Fibroblast of the aortic adventitia (primary cell): Measurements from ENCODE around the gene NPIPA2. TPM values are rescaled to one million over a fixed set of nuclear protein-coding genes. Genes with fewer than 3 reads are reported as not detected.
"Not testable (repeated sequence)": the region's sequence is repeated elsewhere in the genome, so short reads cannot be mapped to it uniquely, and the experiment has no call there.

Experiments
- DNase-seq: peaks from one replicate; pipeline ENCODE4 v3.0.0-alpha.2; 2010; ENCODE audit warnings: low read depth
- H3K4me3 ChIP-seq: 2 replicates; pipeline ENCODE4 v1.5.1; 2011; ENCODE audit warnings: low read depth, mild to moderate bottlenecking, control low read depth, low read length, moderate library complexity
- total RNA-seq: library from RNA; depleted of rRNA; stranded (reverse); fragments of >200 nt; gene quantifications from 2 replicates; pipeline ENCODE4 v1.2.3, GENCODE V29; 2012; ENCODE audit warnings: low replicate concordance

Gene NPIPA2
- total RNA-seq = 0.36 TPM in 1 of 2 replicates, not detected in the other

DNA sequence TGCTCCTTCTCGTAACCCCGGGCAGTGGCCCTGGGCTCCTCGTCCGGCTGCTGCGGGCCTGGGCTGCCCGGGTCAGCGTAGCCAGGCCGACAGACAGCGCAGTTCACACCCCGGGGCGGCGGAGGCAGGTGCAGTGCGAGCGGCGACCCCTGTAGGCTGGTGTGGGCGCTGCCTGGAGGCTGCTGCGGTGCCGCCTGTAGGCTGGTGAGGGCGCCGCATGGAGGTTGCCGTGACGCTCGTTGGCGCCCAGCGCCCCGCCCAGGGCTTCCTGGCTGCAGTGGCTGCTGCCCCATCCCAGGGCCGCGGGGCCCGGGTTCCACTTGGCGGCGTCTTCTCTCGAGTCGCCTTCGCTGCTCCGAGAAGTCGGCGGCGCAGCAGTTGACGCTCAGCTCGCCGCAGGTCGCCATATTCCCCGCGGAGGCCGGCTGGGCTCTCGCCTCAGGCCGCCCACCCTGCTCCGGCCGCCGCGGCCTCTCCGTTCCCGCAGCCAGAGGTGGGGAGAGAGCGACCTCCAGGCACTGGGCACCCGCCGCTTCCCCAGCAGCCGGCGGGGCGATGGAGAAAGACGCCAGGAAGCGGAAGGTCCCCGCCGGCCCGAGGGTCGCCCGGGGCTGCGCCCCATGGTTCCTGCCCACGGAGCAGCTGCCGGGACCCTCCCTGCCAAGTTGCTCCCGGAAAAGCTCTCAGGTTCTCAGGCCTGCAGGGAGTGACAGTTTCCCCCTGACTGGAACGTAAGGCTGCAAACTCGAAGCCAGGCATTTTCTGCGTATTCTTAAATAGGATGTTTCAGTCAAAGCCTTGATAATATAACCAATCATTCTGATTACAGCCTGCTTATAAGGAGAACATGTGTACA lies at the start of gene NPIPA2:
TSS of gene NPIPA2 (plus strand) at position 261 of the 856 bp plus-strand sequence. CDS start 5,533 bp downstream, outside the sequence.
- not testable (repeated sequence) for H3K4me3 ChIP-seq, DNase-seq

DNA sequence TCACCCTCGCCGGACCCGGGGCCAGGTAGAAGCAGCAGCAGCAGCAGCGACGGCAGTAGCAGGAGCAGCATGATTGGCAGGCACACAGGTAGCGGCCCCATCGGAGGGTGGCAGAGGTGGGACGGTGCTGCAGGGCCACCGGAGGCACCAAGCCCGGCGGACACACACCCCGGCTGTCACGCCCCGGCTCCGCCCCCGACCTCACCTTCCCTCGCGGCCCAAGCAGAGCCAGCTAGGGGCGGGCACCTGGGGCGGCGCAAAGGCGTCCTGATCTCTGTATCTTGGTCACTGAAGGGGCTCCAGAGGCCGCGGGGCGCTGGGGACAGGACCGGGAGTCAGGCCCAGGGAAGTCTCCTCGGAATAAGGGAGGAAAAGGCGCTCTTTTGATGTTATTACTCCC lies 48.2 kb upstream of the NPIPA2 start, which contains the start of gene PLA2G10:
TSS of gene PLA2G10 (minus strand) at position 180 of the 400 bp plus-strand sequence. CDS start at position 101, 79 bp downstream.
- DNase-seq, H3K4me3 ChIP-seq: not testable (repeated sequence)

DNA sequence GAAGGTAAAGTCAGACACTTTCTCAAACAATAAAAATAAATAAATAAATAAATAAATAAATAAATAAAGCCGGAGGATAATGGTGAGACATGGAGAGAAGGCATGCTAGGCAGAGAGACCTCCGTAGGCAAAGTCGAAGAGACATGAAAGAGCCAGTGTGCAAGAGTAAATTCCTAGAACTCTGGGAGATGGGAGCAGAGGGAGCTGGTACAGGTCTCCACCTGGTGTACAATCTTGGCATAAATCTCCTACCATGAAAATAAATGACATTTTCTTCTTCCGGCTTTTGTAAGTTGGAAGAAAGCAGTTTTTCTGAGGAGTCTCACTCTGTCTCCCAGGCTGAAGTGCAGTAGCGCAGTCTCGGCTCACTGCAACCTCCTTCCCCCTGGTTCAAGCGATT lies 40.5 kb upstream of the NPIPA2 start:
- H3K4me3 ChIP-seq, DNase-seq: not testable (repeated sequence)

DNA sequence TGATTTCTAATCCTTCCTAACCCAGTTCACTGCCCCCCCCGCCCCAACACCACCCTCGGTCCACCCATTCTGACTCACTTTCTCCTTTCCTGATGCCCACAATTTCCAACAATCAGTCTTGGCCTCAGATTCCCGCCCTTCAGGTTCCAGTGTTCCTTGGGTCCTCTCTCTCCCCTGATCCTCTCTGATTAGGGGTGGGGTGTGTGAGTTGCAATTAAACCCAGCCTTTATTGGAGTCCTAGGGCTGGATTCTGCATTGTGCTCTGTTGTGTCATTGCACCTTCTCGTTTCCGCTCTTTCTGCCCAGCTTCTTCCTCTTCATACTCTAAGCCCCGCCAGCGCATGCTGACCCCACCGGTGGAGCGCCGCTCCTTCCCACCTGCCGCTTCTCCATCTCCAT lies 39.7 kb upstream of the NPIPA2 start:
- DNase-seq, H3K4me3 ChIP-seq: not testable (repeated sequence)

DNA sequence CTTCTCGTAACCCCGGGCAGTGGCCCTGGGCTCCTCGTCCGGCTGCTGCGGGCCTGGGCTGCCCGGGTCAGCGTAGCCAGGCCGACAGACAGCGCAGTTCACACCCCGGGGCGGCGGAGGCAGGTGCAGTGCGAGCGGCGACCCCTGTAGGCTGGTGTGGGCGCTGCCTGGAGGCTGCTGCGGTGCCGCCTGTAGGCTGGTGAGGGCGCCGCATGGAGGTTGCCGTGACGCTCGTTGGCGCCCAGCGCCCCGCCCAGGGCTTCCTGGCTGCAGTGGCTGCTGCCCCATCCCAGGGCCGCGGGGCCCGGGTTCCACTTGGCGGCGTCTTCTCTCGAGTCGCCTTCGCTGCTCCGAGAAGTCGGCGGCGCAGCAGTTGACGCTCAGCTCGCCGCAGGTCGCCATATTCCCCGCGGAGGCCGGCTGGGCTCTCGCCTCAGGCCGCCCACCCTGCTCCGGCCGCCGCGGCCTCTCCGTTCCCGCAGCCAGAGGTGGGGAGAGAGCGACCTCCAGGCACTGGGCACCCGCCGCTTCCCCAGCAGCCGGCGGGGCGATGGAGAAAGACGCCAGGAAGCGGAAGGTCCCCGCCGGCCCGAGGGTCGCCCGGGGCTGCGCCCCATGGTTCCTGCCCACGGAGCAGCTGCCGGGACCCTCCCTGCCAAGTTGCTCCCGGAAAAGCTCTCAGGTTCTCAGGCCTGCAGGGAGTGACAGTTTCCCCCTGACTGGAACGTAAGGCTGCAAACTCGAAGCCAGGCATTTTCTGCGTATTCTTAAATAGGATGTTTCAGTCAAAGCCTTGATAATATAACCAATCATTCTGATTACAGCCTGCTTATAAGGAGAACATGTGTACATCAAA lies 38.9 kb upstream of the NPIPA2 start, which contains the start of gene NPIPA3:
TSS of gene NPIPA3 (plus strand) at position 256 of the 856 bp plus-strand sequence. CDS start 5,533 bp downstream, outside the sequence.
- not testable (repeated sequence) for DNase-seq, H3K4me3 ChIP-seq

DNA sequence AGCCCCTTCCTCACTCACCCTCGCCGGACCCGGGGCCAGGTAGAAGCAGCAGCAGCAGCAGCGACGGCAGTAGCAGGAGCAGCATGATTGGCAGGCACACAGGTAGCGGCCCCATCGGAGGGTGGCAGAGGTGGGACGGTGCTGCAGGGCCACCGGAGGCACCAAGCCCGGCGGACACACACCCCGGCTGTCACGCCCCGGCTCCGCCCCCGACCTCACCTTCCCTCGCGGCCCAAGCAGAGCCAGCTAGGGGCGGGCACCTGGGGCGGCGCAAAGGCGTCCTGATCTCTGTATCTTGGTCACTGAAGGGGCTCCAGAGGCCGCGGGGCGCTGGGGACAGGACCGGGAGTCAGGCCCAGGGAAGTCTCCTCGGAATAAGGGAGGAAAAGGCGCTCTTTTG lies 9.1 kb upstream of the NPIPA2 start:
- not testable (repeated sequence) for DNase-seq, H3K4me3 ChIP-seq

DNA sequence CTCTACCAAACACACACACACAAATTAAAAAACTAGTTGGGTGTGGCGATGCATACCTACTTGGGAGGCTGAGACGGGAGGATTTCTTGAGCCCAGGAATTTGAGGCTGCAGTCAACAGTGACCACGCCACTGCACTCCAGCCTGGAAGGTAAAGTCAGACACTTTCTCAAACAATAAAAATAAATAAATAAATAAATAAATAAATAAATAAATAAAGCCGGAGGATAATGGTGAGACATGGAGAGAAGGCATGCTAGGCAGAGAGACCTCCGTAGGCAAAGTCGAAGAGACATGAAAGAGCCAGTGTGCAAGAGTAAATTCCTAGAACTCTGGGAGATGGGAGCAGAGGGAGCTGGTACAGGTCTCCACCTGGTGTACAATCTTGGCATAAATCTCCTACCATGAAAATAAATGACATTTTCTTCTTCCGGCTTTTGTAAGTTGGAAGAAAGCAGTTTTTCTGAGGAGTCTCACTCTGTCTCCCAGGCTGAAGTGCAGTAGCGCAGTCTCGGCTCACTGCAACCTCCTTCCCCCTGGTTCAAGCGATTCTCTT lies 1.4 kb upstream of the NPIPA2 start:
- not testable (repeated sequence) for DNase-seq, H3K4me3 ChIP-seq

DNA sequence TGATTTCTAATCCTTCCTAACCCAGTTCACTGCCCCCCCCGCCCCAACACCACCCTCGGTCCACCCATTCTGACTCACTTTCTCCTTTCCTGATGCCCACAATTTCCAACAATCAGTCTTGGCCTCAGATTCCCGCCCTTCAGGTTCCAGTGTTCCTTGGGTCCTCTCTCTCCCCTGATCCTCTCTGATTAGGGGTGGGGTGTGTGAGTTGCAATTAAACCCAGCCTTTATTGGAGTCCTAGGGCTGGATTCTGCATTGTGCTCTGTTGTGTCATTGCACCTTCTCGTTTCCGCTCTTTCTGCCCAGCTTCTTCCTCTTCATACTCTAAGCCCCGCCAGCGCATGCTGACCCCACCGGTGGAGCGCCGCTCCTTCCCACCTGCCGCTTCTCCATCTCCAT lies 539 bp upstream of the NPIPA2 start:
- not testable (repeated sequence) for DNase-seq, H3K4me3 ChIP-seq

DNA sequence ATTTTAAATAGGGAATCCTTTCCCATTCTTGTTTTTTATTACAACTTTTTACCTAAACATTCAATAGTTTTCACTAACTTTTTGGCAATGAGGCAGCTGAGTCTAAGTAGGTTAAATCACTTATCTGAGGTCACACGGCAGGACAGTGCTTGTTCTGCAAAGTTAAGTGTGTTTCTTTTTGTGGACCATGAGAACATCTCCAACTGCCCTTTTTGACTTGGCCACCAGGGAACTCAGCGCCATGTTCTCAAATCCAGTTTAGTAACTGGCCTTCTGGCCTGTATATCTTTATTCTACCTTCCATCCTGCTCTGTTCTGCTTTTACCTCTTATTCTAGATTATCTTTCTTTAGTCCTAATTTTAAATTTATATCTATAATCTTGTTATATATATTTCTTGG lies 31.3 kb downstream of the NPIPA2 start:
- not testable (repeated sequence) for DNase-seq, H3K4me3 ChIP-seq

DNA sequence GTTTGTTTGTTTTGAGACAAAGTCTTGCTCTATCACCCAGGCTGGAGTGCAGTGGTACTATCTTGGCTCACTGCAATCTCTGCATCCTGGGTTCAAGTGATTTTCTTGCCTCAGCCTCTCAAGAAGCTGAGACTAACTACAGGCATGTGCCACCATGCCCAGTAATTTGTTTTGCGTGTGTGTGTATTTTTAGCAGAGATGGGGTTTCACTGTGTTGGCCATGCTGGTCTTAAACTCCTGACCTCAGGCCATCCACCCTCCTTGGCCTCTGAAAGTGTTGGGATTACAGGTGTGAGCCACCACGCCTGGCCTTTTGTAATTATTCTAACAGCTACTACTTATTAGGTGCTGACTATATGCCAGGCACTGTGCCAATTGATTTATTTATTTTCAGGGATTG lies 33.3 kb downstream of the NPIPA2 start:
- not testable (repeated sequence) for H3K4me3 ChIP-seq, DNase-seq

DNA sequence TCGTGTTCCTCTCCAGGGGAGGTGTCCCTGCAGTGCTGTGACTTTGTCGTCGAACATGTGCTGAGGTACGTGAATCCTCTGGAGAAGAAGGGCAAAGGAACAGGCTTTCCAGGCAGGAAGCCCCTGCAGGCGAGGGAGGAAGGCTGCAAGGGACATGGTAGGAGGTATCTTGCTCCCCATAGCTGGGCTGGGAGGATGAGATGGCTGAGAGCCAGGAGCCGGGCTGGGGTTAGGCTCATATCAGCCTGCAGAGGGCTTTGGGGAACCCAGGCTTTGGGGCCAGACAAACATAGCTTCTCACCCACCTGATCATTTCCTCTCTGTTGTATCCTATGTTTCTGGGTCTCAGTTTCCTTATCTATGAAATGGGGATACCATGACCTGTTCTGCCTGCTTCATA lies 34.4 kb downstream of the NPIPA2 start:
- not testable (repeated sequence) for DNase-seq, H3K4me3 ChIP-seq

DNA sequence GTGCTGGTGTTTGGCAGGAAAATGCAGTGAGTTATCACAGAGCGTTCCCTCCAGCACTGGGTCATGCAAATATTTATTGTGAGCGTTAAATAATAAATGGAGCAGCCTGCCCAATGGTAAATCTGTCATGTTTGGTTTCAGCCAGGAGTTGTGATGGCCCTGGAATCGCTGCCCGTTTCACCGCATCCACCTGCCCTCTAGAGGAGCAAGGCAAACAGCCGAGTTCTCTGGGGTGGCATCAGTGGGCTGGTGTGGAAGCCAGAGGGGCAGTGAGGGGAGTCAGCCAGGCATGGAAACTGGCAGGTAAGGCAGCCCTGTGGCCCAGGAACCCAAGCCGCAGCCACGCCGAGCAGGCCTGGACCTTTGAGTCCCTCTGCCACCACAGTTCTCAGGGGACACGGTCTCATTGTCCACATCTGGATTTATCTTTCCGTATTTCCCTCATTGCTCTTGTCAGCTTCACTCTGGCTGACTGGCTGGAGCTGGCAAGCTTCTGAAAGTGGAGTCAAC lies 37.1 kb downstream of the NPIPA2 start:
- H3K4me3 ChIP-seq, DNase-seq: not testable (repeated sequence)

DNA sequence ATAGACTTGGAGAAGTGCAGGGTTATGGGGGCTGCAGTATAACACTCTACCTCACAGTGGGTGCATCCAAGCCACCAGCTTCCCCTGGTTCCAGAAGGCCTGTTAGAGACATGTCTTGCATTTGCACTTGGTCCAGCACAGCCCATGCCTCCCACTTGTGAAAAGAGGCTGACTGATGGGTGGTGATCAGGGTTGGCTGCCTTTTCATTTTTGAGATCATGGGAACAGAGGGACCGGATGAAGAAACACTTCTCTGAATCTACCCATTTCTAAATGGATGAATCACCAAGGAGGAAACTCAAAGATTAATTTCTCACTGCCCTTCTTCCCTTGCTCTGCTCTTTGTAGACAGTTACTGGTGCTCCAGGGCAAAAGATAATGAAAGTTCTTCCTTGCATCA lies 43.8 kb downstream of the NPIPA2 start:
- not testable (repeated sequence) for H3K4me3 ChIP-seq, DNase-seq

DNA sequence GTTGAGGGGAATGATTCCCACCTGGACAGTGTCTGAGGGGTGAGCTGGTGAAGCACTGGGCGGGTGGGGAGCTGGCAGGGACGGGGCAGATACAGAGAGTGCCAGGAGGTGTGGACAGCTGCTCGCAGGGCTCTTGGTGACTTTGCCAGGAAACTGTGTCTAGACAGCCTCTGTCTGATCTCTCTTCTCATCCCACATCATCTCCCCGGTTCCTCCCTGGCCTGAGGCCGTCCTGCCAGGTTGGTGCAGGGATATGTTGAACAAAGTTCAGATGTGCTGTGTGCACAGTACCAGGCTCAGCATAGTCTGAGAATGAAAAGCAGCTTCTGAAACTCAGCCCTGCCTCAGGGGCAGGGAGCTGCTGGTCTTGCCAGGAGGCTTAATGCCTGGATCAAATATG lies 47.2 kb downstream of the NPIPA2 start:
- DNase-seq, H3K4me3 ChIP-seq: not testable (repeated sequence)

DNA sequence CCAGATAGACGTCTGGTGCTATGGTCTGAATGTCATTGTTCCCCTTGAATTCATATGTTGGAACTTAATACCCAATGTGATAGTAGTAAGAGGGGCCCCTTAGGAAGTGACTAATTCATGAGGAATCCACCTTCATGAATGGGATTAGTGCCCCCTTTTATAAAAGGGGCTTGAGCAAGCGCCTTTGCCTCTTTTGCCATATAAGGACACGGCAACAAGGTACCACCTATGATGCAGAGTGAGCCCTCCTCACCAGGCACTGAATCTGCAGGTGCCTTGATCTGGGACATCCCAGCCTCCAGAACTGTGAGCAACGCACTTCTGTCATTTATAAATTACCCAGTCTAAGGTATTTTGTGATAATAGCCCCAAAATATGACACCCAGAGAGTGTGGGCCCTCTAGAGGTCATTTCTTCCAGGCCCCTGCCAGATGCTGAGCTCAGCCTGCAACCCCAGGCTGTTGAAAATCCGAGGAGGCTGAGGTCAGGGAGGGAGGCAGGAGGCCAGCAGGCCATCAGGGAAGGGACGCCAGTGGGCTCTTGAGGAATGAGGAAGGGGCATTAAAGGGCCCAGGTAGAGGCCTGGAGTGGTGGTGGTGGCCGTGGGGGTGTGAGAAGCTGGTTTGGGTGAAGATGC lies 48.1 kb downstream of the NPIPA2 start:
- not testable (repeated sequence) for DNase-seq, H3K4me3 ChIP-seq

DNA sequence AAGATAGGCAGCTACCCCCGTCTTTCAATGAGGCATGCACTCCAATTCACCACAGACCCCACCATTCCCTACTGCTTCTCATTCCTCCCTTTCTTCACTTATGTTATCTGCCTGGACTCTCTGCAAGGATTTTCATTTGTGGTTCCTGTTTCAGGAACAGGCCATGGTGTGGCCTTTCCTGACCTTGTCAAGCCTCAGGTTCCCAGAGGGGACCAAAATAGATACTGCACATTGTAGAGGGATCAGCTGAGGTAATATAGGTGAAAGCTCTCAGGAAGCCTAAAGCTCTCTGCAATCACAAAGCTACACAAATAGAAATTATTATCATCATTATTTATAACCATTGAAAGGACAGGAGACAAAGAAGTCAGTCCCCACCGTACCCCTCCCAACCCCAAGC lies 50.6 kb downstream of the NPIPA2 start:
- DNase-seq, H3K4me3 ChIP-seq: not testable (repeated sequence)

DNA sequence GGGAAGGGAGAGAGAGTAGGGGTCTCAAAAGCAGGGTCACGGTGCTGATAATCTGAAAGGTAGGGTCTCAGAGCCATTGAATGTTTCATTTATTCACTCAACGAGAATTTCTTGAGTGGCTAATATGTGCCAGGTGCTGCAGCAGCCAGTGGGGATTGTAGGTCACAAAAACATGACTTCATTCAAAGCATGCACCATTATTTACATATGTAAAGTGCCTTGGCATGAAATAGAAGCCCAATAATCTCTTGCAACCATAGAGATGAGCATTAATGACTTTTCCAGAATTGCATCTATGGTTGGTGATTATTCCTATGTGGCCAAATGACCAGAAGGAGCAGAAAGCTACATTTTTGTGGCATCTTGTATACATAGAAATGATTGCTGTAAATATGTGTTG lies 55.2 kb downstream of the NPIPA2 start:
- DNase-seq, H3K4me3 ChIP-seq: not testable (repeated sequence)

DNA sequence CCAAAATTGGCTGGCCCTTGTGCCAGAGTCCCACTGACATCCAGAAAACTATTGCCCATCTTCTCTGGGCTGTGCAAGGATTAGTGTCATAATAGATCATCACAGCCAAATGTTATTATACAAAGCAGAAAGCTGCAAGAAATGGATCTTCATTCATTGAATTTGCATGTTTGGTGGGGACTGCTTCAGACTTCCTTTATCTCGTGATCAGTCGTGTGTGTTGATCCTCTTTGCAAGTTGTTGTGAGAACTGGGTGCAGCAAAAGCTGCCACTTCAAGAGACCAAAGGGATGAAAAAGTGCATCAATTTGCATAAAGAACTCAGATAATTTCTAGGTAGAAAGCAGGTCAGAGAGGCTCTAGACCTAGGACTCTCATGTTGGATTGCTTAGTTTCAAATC lies 61.2 kb downstream of the NPIPA2 start:
- DNase-seq, H3K4me3 ChIP-seq: not testable (repeated sequence)
